ENCODE measurements around the gene ARMC9.
"Not testable (repeated sequence)": the region's sequence is repeated elsewhere in the genome, so short reads cannot be mapped to it uniquely, and the experiment has no call there.

ARMC9 gene

DNA sequence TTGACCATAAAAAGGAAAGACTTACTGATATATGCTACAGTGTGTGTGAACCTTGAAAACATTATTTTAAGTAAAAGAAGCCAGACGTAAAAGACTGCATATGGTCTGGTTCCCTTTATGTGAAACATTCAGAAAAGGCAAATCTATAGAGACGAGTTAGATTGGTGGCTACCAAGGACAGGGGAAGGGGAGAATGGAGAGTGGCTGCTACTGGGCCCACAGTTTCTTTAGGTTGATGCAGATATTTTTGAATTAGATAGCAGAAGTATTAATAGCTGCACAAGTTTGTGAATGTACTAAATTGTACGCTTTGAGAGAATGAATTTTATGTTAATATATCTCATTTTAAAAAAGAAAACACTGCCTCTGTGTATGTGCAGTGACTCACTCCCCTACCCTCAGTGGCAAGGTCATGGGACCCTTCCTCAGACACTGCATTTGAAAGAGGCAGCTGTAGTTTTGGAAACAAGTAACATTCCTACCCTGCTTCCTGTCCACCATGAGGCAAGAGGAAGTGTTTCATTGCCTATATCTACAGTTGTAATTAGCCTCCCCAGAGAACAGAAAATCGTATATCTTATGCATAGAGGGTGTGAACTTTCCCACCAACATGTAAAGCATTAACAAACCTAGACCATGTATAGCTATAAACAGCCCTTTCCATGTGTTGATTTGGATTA, 29.8 kb upstream of the ARMC9 start:
- no peak overlapping the region for H3K9ac ChIP-seq (ENCODE audit: low read length in 5 of 5)
- H3K27ac ChIP-seq (ENCODE audit: low read depth, low read length), result no peak overlapping the region
- H3K36me3 ChIP-seq (ENCODE audit: control insufficient read depth in 5 of 5, insufficient read depth in 5 of 5, low read length in 5 of 5), result peaks cover 41 to 77% (median 67%) of the 10 kb centered on the region in 5 donors
- H3K27me3 ChIP-seq (ENCODE audit: control insufficient read depth in 5 of 5, insufficient read depth in 4 of 5, low read length in 5 of 5), result no peaks in the 10 kb centered on the region
- H3K4me1 ChIP-seq (ENCODE audit: control insufficient read depth in 5 of 5, insufficient read depth in 5 of 5, low read length in 5 of 5), result peaks cover 0 to 20% (median 7%) of the 10 kb centered on the region in 5 donors
- no peak overlapping the region for H3K4me3 ChIP-seq (ENCODE audit: low read depth in 1 of 5, low read length in 5 of 5)
- no peaks in the 10 kb centered on the region for H3K9me3 ChIP-seq (ENCODE audit: control insufficient read depth in 5 of 5, low read length in 5 of 5)

- H3K27me3 ChIP-seq (ENCODE audit: control insufficient read depth in 5 of 5, insufficient read depth in 4 of 5, low read length in 5 of 5), result no peaks in the 10 kb centered on the region
- no peak overlapping the region for H3K27ac ChIP-seq (ENCODE audit: low read depth, low read length)
- peaks cover 41 to 72% (median 59%) of the 10 kb centered on the region in 5 donors for H3K36me3 ChIP-seq (ENCODE audit: control insufficient read depth in 5 of 5, insufficient read depth in 5 of 5, low read length in 5 of 5)
- no peak overlapping the region for H3K9ac ChIP-seq (ENCODE audit: low read length in 5 of 5)
- H3K4me3 ChIP-seq (ENCODE audit: low read depth in 1 of 5, low read length in 5 of 5), result no peak overlapping the region
- no peaks in the 10 kb centered on the region for H3K9me3 ChIP-seq (ENCODE audit: control insufficient read depth in 5 of 5, low read length in 5 of 5)
- H3K4me1 ChIP-seq (ENCODE audit: control insufficient read depth in 5 of 5, insufficient read depth in 5 of 5, low read length in 5 of 5), result peaks cover 0 to 25% (median 7%) of the 10 kb centered on the region in 5 donors
Observed at GRCh38 chr2:231169488-231169887, 28.9 kb upstream of the ARMC9 start.

- Histone ChIP-seq H3K4me3 (ENCODE audit: low read depth in 1 of 5, low read length in 5 of 5) (no peak overlapping the region), H3K27ac (ENCODE audit: low read depth, low read length) (no peak overlapping the region), H3K36me3 (ENCODE audit: control insufficient read depth in 5 of 5, insufficient read depth in 5 of 5, low read length in 5 of 5) (peaks cover 42 to 73% (median 56%) of the 10 kb centered on the region in 5 donors), H3K9me3 (ENCODE audit: control insufficient read depth in 5 of 5, low read length in 5 of 5) (no peaks in the 10 kb centered on the region), H3K4me1 (ENCODE audit: control insufficient read depth in 5 of 5, insufficient read depth in 5 of 5, low read length in 5 of 5) (peaks cover 0 to 25% (median 7%) of the 10 kb centered on the region in 5 donors), H3K9ac (ENCODE audit: low read length in 5 of 5) (no peak overlapping the region), H3K27me3 (ENCODE audit: control insufficient read depth in 5 of 5, insufficient read depth in 4 of 5, low read length in 5 of 5) (no peaks in the 10 kb centered on the region)
Observed at GRCh38 chr2:231170055-231170454, 28.4 kb upstream of the ARMC9 start.

DNA sequence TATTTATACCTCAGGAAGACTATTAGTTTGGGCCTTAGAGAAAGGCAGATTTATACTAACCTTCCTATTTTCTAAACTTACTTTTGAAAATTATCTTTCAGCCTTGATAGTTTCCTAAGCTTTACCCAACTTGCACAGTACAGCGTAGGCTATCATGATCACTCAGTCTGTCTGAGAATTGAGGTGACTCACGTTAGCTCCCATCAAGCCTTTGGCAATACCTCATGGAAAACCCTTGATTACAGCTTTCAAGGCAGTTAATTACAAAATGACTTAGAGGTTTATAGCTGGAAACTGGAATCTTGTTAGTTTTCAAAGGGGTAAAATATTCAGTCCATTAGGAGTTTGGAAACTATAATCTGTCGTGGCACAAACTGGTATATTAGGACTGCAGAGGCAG, 26.4 kb upstream of the ARMC9 start:
- Histone ChIP-seq H3K9ac (ENCODE audit: low read length in 5 of 5) (no peak overlapping the region), H3K27ac (ENCODE audit: low read depth, low read length) (no peak overlapping the region), H3K9me3 (ENCODE audit: control insufficient read depth in 5 of 5, low read length in 5 of 5) (no peaks in the 10 kb centered on the region), H3K4me1 (ENCODE audit: control insufficient read depth in 5 of 5, insufficient read depth in 5 of 5, low read length in 5 of 5) (peaks cover 0 to 25% (median 7%) of the 10 kb centered on the region in 5 donors), H3K36me3 (ENCODE audit: control insufficient read depth in 5 of 5, insufficient read depth in 5 of 5, low read length in 5 of 5) (peaks cover 35 to 63% (median 36%) of the 10 kb centered on the region in 5 donors), H3K4me3 (ENCODE audit: low read depth in 1 of 5, low read length in 5 of 5) (no peak overlapping the region), H3K27me3 (ENCODE audit: control insufficient read depth in 5 of 5, insufficient read depth in 4 of 5, low read length in 5 of 5) (no peaks in the 10 kb centered on the region)

DNA sequence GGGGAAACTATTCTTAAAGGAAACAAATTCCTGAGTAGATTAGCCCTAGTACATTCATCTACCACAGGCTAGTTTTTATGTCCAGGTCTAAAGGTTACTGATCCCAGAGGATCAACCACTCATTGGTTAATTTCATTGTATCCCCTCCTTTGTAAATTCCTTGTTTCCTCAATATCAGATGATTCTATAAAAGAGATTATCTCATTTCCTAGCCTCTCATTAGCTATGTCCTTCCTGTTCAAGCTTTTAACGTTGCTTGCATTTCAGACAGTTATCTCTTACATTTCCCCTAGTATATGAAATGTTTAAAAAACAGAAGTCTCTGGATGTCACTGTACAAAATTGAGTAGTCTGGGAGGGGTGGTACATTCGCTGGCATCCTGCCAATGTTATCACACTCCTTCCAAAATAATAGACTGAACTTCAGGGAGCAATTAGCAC, 24.2 kb upstream of the ARMC9 start:
- Histone ChIP-seq H3K9ac (ENCODE audit: low read length in 5 of 5) (no peak overlapping the region), H3K4me1 (ENCODE audit: control insufficient read depth in 5 of 5, insufficient read depth in 5 of 5, low read length in 5 of 5) (peaks cover 0 to 19% (median 7%) of the 10 kb centered on the region in 5 donors), H3K9me3 (ENCODE audit: control insufficient read depth in 5 of 5, low read length in 5 of 5) (no peaks in the 10 kb centered on the region), H3K27ac (ENCODE audit: low read depth, low read length) (no peak overlapping the region), H3K36me3 (ENCODE audit: control insufficient read depth in 5 of 5, insufficient read depth in 5 of 5, low read length in 5 of 5) (peaks cover 23 to 44% (median 24%) of the 10 kb centered on the region in 5 donors), H3K4me3 (ENCODE audit: low read depth in 1 of 5, low read length in 5 of 5) (no peak overlapping the region), H3K27me3 (ENCODE audit: control insufficient read depth in 5 of 5, insufficient read depth in 4 of 5, low read length in 5 of 5) (no peaks in the 10 kb centered on the region)

DNA sequence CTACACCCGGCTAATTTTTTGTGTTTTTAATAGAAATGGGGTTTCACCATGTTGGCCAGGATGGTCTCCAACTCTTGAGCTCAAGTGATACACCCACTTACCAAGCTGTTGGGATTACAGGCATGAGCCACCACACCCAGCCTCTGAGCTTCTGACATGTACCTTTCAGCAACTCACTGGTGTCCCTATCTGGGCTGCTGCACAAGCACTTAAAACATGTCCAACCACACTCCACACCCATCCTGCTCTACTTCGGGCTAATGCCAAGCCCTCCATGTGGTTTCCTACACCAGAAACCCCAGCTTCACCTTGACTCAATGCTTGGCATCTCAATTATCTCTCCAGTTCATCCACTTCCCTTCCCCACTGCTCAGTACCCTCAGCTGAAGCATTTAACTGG, 22.4 kb upstream of the ARMC9 start:
- no peak overlapping the region for H3K27ac ChIP-seq (ENCODE audit: low read depth, low read length)
- H3K36me3 ChIP-seq (ENCODE audit: control insufficient read depth in 5 of 5, insufficient read depth in 5 of 5, low read length in 5 of 5), result peaks cover 13 to 32% (median 14%) of the 10 kb centered on the region in 5 donors
- no peaks in the 10 kb centered on the region for H3K9me3 ChIP-seq (ENCODE audit: control insufficient read depth in 5 of 5, low read length in 5 of 5)
- no peak overlapping the region for H3K4me3 ChIP-seq (ENCODE audit: low read depth in 1 of 5, low read length in 5 of 5)
- no peak overlapping the region for H3K9ac ChIP-seq (ENCODE audit: low read length in 5 of 5)
- peaks cover 0 to 12% (median 3%) of the 10 kb centered on the region in 5 donors for H3K4me1 ChIP-seq (ENCODE audit: control insufficient read depth in 5 of 5, insufficient read depth in 5 of 5, low read length in 5 of 5)
- H3K27me3 ChIP-seq (ENCODE audit: control insufficient read depth in 5 of 5, insufficient read depth in 4 of 5, low read length in 5 of 5), result no peaks in the 10 kb centered on the region

DNA sequence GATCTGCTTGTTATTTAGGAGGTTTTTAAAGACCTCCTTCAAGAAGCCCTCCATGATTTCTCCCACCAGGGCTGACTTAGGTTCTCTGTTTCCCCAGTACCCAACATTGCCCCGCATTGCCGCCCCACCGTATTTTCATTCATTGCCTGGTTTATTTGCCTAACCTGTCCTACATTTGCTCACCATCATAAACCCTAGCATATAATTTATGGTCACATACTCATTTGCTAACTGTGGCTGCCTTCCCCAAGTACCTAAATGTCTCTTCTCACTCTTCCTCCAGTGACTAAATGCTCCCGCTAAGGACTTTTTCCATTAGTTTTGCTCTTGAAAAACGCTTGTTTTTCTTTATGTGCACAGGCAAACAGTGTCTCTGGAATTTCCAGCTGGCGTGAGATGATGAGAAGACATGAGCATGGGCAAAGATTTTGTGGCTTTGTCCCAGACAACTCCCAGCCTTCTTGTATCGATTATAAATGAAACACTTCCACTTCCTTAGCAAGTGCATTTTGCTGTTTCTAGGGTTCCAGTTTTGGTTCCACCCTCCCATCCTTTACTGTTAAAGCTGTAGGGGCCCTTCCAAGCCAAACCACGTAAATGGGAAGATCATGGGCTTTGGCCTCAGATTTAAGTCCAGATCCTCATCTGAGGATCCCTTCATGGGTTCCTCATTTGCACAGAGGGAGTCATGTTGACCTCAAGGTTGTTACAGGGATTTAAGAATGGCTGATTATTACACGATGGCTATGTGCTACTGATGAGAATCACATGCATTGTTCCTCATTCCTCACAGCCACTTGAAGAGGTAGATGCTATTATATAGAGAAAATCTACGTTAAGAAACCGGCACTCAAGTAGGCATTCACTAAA, 21.0 kb upstream of the ARMC9 start:
- Histone ChIP-seq H3K4me3 (ENCODE audit: low read depth in 1 of 5, low read length in 5 of 5) (no peak overlapping the region), H3K4me1 (ENCODE audit: control insufficient read depth in 5 of 5, insufficient read depth in 5 of 5, low read length in 5 of 5) (peaks cover 0 to 19% (median 16%) of the 10 kb centered on the region in 5 donors), H3K9ac (ENCODE audit: low read length in 5 of 5) (no peak overlapping the region), H3K9me3 (ENCODE audit: control insufficient read depth in 5 of 5, low read length in 5 of 5) (no peaks in the 10 kb centered on the region), H3K36me3 (ENCODE audit: control insufficient read depth in 5 of 5, insufficient read depth in 5 of 5, low read length in 5 of 5) (peaks cover 4 to 25% (median 11%) of the 10 kb centered on the region in 5 donors), H3K27ac (ENCODE audit: low read depth, low read length) (no peak overlapping the region), H3K27me3 (ENCODE audit: control insufficient read depth in 5 of 5, insufficient read depth in 4 of 5, low read length in 5 of 5) (no peaks in the 10 kb centered on the region)

DNA sequence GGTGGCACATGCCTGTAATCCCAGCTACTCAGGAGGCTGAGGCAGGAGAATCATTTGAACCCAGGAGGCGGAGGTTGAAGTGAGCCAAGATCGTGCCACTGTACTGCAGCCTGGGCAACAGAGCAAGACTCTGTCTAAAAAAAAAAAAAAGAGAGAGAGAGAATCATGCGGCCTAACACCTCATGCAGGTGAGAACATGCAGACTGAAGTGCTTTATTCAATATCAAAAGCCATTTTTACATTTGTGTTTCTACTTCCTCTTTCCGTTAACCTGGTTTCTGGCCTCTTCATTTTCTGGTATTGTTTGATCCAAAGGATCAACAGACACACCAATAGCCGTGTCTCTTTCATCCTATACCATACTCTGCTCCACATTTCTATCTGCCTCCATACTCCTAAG, 19.6 kb upstream of the ARMC9 start:
- not testable (repeated sequence) for H3K27me3 ChIP-seq (ENCODE audit: control insufficient read depth in 5 of 5, insufficient read depth in 4 of 5, low read length in 5 of 5); H3K4me3 ChIP-seq (ENCODE audit: low read depth in 1 of 5, low read length in 5 of 5); H3K9me3 ChIP-seq (ENCODE audit: control insufficient read depth in 5 of 5, low read length in 5 of 5); H3K9ac ChIP-seq (ENCODE audit: low read length in 5 of 5); H3K27ac ChIP-seq (ENCODE audit: low read depth, low read length)
- Histone ChIP-seq H3K4me1 (ENCODE audit: control insufficient read depth in 5 of 5, insufficient read depth in 5 of 5, low read length in 5 of 5) (peaks cover 0 to 25% (median 19%) of the 10 kb centered on the region in 5 donors), H3K36me3 (ENCODE audit: control insufficient read depth in 5 of 5, insufficient read depth in 5 of 5, low read length in 5 of 5) (peaks cover 0 to 13% (median 11%) of the 10 kb centered on the region in 5 donors)

GRCh38 chr2:231181860-231182512, 16.4 kb upstream of the ARMC9 start:
- Histone ChIP-seq H3K36me3 (ENCODE audit: control insufficient read depth in 5 of 5, insufficient read depth in 5 of 5, low read length in 5 of 5) (no peaks in the 10 kb centered on the region), H3K27ac (ENCODE audit: low read depth, low read length) (peak overlapping the region; percentile 54), H3K9ac (ENCODE audit: low read length in 5 of 5) (no peak overlapping the region), H3K27me3 (ENCODE audit: control insufficient read depth in 5 of 5, insufficient read depth in 4 of 5, low read length in 5 of 5) (no peaks in the 10 kb centered on the region), H3K4me1 (ENCODE audit: control insufficient read depth in 5 of 5, insufficient read depth in 5 of 5, low read length in 5 of 5) (peaks cover 1 to 33% (median 28%) of the 10 kb centered on the region in 5 donors), H3K4me3 (ENCODE audit: low read depth in 1 of 5, low read length in 5 of 5) (no peak overlapping the region), H3K9me3 (ENCODE audit: control insufficient read depth in 5 of 5, low read length in 5 of 5) (no peaks in the 10 kb centered on the region)
